Suprapubic skin (tissue), 4 donors: Measurements from ENCODE around the gene SGO1. TPM values are rescaled to one million over a fixed set of nuclear protein-coding genes. Genes with fewer than 3 reads are reported as not detected.
"Not testable (repeated sequence)": the region's sequence is repeated elsewhere in the genome, so short reads cannot be mapped to it uniquely, and the experiment has no call there.

Experiments used
- DNase-seq, 2 donors: peaks; one replicate each; pipeline ENCODE4 v3.0.0-alpha.2; 2019; ENCODE audit warnings: low spot score in 2 of 2
- H3K27ac ChIP-seq: fragments of 200-600 bp; sonication (generic); one replicate; pipeline ENCODE4 v1.5.1; 2019
- H3K27me3 ChIP-seq: fragments of 200-600 bp; sonication (generic); one replicate; pipeline ENCODE4 v1.5.1; 2019
- H3K36me3 ChIP-seq: fragments of 200-600 bp; sonication (generic); one replicate; pipeline ENCODE4 v1.5.1; 2019
- H3K4me1 ChIP-seq: fragments of 200-600 bp; sonication (generic); one replicate; pipeline ENCODE4 v1.5.1; 2019
- H3K4me3 ChIP-seq: fragments of 200-600 bp; sonication (generic); one replicate; pipeline ENCODE4 v1.5.1; 2019; ENCODE audit warnings: mild to moderate bottlenecking
- H3K9me3 ChIP-seq: fragments of 200-600 bp; sonication (generic); one replicate; pipeline ENCODE4 v1.5.1; 2019
- CTCF ChIP-seq, 2 donors: fragments of 200-600 bp in 1 of 2; fragments of 450-650 bp in 1 of 2; sonication (generic) in 1 of 2; IDR thresholded peaks; one replicate each; pipeline ENCODE4 v1.5.1; 2016 to 2019; ENCODE audit warnings: antibody characterized with exemption in 2 of 2, mild to moderate bottlenecking in 1 of 2, moderate library complexity in 1 of 2
- EP300 ChIP-seq: sonication (generic); formaldehyde crosslinking; IDR thresholded peaks from one replicate; pipeline ENCODE4 v1.6.1; 2017; ENCODE audit warnings: antibody characterized with exemption
- POLR2A ChIP-seq, 2 donors: fragments of 450-650 bp; IDR thresholded peaks; one replicate each; pipeline ENCODE4 v1.6.1; 2017; ENCODE audit warnings: antibody characterized with exemption in 2 of 2, mild to moderate bottlenecking in 2 of 2, moderate library complexity in 2 of 2
- POLR2AphosphoS5 ChIP-seq, 3 donors: sonication (generic); formaldehyde crosslinking; IDR thresholded peaks; one replicate each; pipeline ENCODE4 v1.6.1; 2017; ENCODE audit warnings: antibody characterized with exemption in 3 of 3
- WGBS: methylation state at CpG from one replicate; pipeline ENCODE4 v1.1.5; 2018; 5-methylcytosine and 5-hydroxymethylcytosine counted together
- total RNA-seq, 4 donors: library from RNA; depleted of rRNA; stranded (reverse); fragments of >200 nt; gene quantifications; one replicate each; pipeline ENCODE4 v1.1.0, GENCODE V29; 2016

The SGO1 gene
- total RNA-seq, 4 donors from 2014 or later = 0.89 to 2.6 (median 1.6) TPM

- H3K9me3 ChIP-seq = no peaks in the 10 kb centered on the region
- no peaks in the 10 kb centered on the region for H3K4me1 ChIP-seq
- WGBS = 77% methylated on average over 2 of the region's 2 CpGs
- H3K27ac ChIP-seq = no peak overlapping the region
- no peak for DNase-seq
- H3K27me3 ChIP-seq = no peaks in the 10 kb centered on the region
- H3K4me3 ChIP-seq = no peak overlapping the region
- no peak for TF ChIP-seq CTCF (IDR thresholded peaks at IDR 0.05)
- H3K36me3 ChIP-seq = no peaks in the 10 kb centered on the region
These were observed 36.3 kb upstream of the SGO1 start for GRCh38 chr3:20222274-20222673.

- Histone ChIP-seq H3K4me1 (no peaks in the 10 kb centered on the region), H3K9me3 (no peaks in the 10 kb centered on the region), H3K36me3 (no peaks in the 10 kb centered on the region), H3K4me3 (no peak overlapping the region), H3K27ac (no peak overlapping the region), H3K27me3 (no peaks in the 10 kb centered on the region)
- DNase-seq = no peak
- no peak for TF ChIP-seq CTCF (IDR thresholded peaks at IDR 0.05)
- no peak for TF ChIP-seq EP300
- no peak for TF ChIP-seq POLR2A (IDR thresholded peaks at IDR 0.05)
- TF ChIP-seq POLR2AphosphoS5 (IDR thresholded peaks at IDR 0.05) = no peak
- WGBS = 65% methylated on average over 3 of the region's 3 CpGs
These were observed 32.2 kb upstream of the SGO1 start for GRCh38 chr3:20218215-20218614.

GRCh38 chr3:20215636-20216035 is 29.6 kb upstream of the SGO1 start:
- Histone ChIP-seq H3K27me3 (no peaks in the 10 kb centered on the region), H3K36me3 (no peaks in the 10 kb centered on the region), H3K27ac (no peak overlapping the region), H3K4me1 (no peaks in the 10 kb centered on the region), H3K4me3 (no peak overlapping the region), H3K9me3 (no peaks in the 10 kb centered on the region)
- DNase-seq = no peak
- TF ChIP-seq CTCF (IDR thresholded peaks at IDR 0.05) = no peak
- no peak for TF ChIP-seq EP300
- TF ChIP-seq POLR2A (IDR thresholded peaks at IDR 0.05) = no peak
- TF ChIP-seq POLR2AphosphoS5 (IDR thresholded peaks at IDR 0.05) = no peak
- WGBS = 84% methylated on average over 4 of the region's 4 CpGs

- DNase-seq, H3K4me1 ChIP-seq, H3K4me3 ChIP-seq, H3K27ac ChIP-seq, H3K36me3 ChIP-seq, H3K27me3 ChIP-seq, H3K9me3 ChIP-seq: not testable (repeated sequence)
- 100% methylated on average over 1 of the region's 1 CpG for WGBS
These were observed 27.5 kb upstream of the SGO1 start for GRCh38 chr3:20213491-20213890.

- not testable (repeated sequence) for H3K4me1 ChIP-seq, H3K36me3 ChIP-seq, H3K27me3 ChIP-seq, H3K27ac ChIP-seq, H3K9me3 ChIP-seq, DNase-seq, H3K4me3 ChIP-seq
- 89% methylated on average over 2 of the region's 2 CpGs for WGBS
These were observed 21.9 kb upstream of the SGO1 start for GRCh38 chr3:20207945-20208344.

GRCh38 chr3:20205898-20206297 is 19.9 kb upstream of the SGO1 start:
- not testable (repeated sequence) for H3K27me3 ChIP-seq, H3K36me3 ChIP-seq, H3K4me3 ChIP-seq, H3K9me3 ChIP-seq, H3K27ac ChIP-seq, H3K4me1 ChIP-seq, DNase-seq

- TF ChIP-seq POLR2A (IDR thresholded peaks at IDR 0.05) (no peak), POLR2AphosphoS5 (IDR thresholded peaks at IDR 0.05) (no peak), EP300 (no peak), CTCF (IDR thresholded peaks at IDR 0.05) (no peak)
- Histone ChIP-seq H3K4me3 (no peak overlapping the region), H3K36me3 (no peaks in the 10 kb centered on the region), H3K4me1 (no peaks in the 10 kb centered on the region), H3K27me3 (no peaks in the 10 kb centered on the region), H3K9me3 (no peaks in the 10 kb centered on the region), H3K27ac (no peak overlapping the region)
- DNase-seq = no peak
These were observed 15.1 kb upstream of the SGO1 start for GRCh38 chr3:20201143-20201542.
